AG09309 (cell line): Measurements from ENCODE around the gene TPSAB1.

Experiments used
- DNase-seq: peaks from one replicate; pipeline ENCODE4 v3.0.0-alpha.2; 2010; ENCODE audit warnings: low read depth
- H3K4me3 ChIP-seq: 2 replicates; pipeline ENCODE4 v1.5.1; 2011; ENCODE audit warnings: mild to moderate bottlenecking, low read depth, low read length, moderate library complexity; ENCODE audit not compliant: control insufficient read depth
- TF ChIP-seq, protein P1 (sequence below): IDR thresholded peaks from 2 replicates; pipeline ENCODE4 v1.5.1; 2011; ENCODE audit warnings: mild to moderate bottlenecking, low read depth, low read length, inconsistent platforms; ENCODE audit not compliant: insufficient read depth, control insufficient read depth; ENCODE audit errors: missing control alignments

TPSAB1 gene

DNA sequence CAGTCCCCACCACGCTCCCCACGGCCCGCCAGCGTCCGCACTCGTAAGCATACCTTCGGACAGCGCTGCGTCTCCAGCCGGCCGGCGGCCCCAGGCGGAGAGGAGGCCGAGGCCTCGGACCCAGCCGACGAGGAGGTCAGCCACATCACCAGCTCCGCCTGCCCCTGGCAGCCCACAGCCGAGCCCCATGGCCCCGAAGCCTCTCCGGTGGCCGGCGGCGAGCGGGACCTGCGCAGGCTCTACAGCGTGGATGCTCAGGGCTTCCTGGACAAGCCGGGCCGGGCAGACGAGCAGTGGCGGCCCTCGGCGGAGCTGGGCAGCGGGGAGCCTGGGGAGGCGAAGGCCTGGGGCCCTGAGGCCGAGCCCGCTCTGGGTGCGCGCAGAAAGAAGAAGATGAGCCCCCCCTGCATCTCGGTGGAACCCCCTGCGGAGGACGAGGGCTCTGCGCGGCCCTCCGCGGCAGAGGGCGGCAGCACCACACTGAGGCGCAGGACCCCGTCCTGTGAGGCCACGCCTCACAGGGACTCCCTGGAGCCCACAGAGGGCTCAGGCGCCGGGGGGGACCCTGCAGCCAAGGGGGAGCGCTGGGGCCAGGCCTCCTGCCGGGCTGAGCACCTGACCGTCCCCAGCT lies 20.3 kb upstream of the TPSAB1 start:
- DNase-seq, result no peak
- no peak overlapping the region for H3K4me3 ChIP-seq
- TF ChIP-seq, protein P1, sequence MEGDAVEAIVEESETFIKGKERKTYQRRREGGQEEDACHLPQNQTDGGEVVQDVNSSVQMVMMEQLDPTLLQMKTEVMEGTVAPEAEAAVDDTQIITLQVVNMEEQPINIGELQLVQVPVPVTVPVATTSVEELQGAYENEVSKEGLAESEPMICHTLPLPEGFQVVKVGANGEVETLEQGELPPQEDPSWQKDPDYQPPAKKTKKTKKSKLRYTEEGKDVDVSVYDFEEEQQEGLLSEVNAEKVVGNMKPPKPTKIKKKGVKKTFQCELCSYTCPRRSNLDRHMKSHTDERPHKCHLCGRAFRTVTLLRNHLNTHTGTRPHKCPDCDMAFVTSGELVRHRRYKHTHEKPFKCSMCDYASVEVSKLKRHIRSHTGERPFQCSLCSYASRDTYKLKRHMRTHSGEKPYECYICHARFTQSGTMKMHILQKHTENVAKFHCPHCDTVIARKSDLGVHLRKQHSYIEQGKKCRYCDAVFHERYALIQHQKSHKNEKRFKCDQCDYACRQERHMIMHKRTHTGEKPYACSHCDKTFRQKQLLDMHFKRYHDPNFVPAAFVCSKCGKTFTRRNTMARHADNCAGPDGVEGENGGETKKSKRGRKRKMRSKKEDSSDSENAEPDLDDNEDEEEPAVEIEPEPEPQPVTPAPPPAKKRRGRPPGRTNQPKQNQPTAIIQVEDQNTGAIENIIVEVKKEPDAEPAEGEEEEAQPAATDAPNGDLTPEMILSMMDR, result no peak

DNA sequence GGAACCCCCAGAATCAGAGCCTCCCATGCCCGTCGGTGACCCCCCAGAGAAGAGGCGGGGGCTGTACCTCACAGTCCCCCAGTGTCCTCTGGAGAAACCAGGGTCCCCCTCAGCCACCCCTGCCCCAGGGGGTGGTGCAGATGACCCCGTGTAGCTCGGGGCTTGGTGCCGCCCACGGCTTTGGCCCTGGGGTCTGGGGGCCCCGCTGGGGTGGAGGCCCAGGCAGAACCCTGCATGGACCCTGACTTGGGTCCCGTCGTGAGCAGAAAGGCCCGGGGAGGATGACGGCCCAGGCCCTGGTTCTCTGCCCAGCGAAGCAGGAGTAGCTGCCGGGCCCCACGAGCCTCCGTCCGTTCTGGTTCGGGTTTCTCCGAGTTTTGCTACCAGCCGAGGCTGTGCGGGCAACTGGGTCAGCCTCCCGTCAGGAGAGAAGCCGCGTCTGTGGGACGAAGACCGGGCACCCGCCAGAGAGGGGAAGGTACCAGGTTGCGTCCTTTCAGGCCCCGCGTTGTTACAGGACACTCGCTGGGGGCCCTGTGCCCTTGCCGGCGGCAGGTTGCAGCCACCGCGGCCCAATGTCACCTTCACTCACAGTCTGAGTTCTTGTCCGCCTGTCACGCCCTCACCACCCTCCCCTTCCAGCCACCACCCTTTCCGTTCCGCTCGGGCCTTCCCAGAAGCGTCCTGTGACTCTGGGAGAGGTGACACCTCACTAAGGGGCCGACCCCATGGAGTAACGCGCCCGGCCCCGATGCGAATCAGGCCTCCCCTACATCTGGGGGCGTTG lies 19.5 kb upstream of the TPSAB1 start:
- no peak overlapping the region for H3K4me3 ChIP-seq
- DNase-seq, result no peak
- TF ChIP-seq, protein P1, result no peak

DNA sequence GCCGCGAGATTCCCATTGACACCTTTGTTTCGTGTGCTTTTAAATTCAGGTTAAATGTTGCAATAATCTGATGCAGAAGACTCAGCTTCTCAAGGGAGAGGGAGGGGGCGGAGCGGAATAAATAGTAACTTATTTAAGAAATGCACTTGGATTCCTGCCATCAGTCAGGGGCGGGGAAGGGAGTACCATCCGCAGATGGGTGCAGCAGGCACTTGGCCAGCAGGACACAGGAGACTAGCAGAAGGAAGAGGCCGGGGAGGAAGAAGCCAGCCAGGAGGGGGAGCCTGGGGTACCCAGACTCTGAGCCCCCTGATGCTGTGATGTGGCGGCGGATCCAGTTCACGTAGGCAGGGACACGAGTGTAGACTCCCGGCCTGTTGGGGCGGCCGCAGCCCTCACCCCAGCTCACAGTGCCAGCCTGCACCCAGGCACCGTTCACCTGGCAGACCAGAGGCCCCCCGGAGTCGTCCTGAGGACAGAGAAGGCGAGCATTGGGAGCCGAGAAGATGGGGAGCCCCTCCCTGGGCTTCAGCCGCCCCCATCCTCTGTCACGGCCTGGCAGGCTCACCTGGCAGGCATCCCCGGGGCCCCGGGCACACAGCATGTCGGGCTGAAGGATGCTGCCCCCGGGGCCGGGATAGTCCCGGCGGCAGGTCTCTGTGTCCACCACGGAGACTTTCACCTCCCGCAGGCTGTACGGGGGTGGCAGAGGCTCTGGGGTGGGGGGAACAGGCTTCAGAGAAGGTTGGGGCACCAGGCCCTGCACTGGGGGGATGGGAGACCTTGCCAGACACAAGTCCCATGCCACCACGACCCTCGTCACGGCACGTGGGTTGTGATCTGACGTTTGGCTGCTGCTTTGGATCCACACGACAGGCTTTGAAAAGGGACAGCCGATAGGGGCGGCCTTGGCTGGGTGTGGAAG lies 18.6 kb upstream of the TPSAB1 start:
- no peak overlapping the region for H3K4me3 ChIP-seq
- no peak for DNase-seq
- TF ChIP-seq, protein P1, result no peak

DNA sequence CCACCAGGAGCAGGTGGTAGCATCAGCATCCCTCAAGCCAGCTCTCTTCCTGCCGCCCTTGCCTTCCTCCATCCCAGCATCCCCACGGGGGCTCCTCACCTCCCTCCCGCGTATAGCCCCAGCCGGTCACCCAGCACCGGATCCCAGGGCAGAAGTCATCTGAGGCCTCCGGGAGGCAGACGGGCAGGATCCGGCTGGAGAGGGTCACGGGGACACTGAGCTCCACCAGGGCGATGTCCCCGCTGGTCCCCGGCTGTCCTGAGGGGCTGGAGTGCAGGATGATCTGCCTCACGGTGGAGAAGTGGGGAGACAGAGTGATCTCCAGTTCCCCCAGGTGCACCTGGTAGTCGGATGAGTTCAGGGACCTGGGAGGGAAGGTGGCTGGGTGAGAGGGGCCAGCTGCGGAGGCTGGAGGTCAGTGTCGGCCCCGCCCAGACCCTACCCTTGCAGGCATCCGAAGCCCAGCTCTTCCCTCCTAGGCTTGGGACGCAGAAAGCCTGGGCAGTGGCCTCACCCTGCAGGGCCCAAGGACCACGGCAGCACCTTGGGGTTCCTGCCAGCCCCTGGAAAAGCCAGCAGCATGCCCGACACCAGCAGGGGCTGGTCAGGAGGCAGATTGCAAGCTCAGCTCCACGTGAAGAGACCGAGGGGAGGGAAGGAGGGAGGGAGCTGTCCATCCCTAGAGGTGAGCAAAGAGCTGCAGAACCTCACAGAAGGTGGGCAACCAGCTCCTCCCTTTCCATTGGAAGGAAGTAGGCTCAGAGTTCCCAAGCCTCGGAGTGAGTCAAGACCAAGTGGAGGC lies 17.8 kb upstream of the TPSAB1 start:
- H3K4me3 ChIP-seq, result no peak overlapping the region
- DNase-seq, result no peak
- TF ChIP-seq, protein P1, result no peak

DNA sequence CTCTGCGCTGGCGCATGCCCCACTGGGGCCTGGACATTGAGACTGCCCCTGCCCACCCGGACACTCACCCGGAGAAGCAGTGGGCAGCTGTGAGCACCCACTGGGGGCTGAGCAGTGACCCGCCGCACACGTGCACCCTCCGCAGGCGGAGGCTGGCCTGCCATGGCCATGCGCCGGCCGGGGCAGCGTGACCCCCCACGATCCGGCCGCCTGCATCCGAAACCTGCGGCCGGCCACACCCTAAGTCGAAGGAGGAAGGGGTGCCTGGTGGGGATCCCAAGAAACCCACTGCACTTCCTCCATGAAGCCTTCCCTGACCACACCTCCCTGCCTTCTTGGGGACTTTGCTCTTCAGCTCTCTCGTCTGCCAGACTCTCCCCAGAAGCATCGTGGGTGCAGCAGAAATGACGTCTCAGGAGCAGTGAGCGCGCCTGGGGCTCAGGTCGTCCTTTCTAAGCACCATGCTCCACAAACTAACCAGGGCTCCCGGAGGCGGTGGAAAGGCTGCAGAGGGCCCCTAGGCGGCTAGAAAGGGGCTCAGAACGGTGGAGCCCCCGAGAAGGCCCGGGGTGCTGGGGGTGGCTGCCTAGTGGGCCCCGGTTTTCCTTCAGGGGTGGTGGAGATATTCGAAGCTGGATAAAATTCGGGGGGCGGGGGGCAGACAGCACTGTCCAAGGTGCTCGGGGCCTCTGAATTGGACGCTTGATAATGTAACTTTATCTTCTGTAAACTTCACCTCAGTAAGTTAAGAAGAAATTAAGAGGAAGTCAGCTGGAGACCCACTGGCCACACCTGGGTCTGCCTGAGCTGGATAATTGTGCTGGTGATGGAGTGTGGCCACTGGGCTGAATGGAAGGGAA lies 16.9 kb upstream of the TPSAB1 start:
- H3K4me3 ChIP-seq, result no peak overlapping the region
- DNase-seq, result no peak
- TF ChIP-seq, protein P1, result no peak
